Activated CD4-positive, alpha-beta T cell treated with anti-CD3 and anti-CD28 coated beads, Interleukin-10, Interleukin-2, amounts not matched to agents 100 ng/mL and 50 ng/mL, durations not matched to agents 16 hours and 8 hours (primary cell): ENCODE data around the gene PARP3.
"Not testable (repeated sequence)": the region's sequence is repeated elsewhere in the genome, so short reads cannot be mapped to it uniquely, and the experiment has no call there.

Experiments used
- DNase-seq: peaks from one replicate; pipeline ENCODE4 v3.0.0-alpha.2; 2020

Gene PARP3

GRCh38 chr3:51988286-51989146 is 46.4 kb downstream of the PARP3 start:
- no peak for DNase-seq

GRCh38 chr3:51990501-51990971 is 48.4 kb downstream of the PARP3 start:
- DNase-seq, result not testable (repeated sequence)

DNA sequence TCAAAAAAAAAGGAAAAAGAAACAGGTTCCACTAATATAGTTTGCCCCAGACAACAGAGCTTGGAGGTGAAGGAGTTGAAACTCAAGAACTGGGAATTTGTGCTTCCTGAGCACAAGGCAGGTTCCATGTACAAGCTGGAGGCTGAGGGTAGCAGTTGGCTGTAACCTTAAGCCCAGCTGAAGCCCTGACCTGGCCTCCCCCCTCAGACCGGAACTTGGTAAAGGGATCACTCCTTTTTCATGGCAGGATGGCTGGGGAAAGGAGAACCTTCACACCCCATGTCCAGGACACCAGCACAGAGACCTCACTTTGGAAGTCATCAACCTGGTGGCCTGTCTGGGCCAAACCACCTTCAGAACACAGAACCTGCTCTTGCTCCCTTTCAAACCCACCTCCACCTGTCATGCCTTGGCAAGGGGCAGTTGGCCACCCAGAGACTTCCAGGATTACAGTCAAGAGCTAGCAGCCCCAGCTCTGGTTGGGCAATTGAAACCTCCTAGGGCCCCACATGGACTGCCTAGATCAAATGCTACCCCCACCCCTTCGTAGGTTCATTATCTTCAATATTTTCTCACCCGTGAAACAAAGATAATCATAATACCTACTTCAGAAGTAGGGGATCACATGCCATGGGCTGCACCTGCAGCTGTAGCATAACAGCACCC is 50.0 kb downstream of the PARP3 start:
- no peak for DNase-seq

DNA sequence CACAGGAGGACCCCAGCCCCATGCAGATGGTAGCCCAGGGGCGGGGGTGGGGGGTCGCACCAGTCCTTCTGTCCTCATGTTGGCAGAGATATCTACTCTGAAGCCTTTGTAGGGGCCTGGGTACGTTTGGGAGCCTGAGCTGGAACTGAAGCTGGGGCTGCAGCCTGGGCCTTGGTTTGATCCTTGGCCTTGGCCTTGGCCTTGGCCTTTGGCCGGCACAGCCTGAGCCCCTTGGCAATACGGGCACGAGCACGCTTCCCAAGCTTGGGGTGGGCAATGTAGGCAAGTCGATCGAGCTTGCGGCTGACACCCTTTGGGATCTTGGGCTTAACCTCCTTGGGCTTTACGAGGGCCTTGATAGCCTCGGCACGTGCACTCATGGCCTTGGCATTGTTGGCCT is 51.5 kb downstream of the PARP3 start:
- DNase-seq, result not testable (repeated sequence)

GRCh38 chr3:51994530-51994929 is 52.4 kb downstream of the PARP3 start:
- DNase-seq, result no peak

GRCh38 chr3:51995346-51996163 is 53.4 kb downstream of the PARP3 start, which contains the start of gene RPL29:
TSS of gene RPL29 (minus strand) at chr3:51995895. CDS start at chr3:51995461, 434 bp downstream.
- DNase-seq, result peak; percentile 96

DNA sequence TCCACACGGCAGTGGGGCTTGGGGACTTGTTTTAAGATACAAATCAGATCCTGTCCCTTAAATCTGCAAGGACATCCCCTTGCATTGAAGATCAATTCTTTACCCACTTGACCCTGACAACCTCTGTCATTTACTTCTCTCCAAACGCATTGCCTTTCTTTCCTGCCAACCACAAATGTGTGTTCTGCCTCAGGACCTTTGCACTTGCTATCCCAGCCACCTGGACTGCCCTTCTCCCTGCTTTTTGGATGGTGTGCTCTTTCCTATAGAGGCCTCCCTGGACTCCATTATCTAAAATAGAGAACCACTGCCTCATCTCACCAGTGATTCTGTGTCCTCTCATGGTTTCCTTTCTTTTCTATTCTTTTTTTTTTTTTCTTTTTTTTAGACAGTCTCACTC is 55.0 kb downstream of the PARP3 start:
- DNase-seq, result no peak

DNA sequence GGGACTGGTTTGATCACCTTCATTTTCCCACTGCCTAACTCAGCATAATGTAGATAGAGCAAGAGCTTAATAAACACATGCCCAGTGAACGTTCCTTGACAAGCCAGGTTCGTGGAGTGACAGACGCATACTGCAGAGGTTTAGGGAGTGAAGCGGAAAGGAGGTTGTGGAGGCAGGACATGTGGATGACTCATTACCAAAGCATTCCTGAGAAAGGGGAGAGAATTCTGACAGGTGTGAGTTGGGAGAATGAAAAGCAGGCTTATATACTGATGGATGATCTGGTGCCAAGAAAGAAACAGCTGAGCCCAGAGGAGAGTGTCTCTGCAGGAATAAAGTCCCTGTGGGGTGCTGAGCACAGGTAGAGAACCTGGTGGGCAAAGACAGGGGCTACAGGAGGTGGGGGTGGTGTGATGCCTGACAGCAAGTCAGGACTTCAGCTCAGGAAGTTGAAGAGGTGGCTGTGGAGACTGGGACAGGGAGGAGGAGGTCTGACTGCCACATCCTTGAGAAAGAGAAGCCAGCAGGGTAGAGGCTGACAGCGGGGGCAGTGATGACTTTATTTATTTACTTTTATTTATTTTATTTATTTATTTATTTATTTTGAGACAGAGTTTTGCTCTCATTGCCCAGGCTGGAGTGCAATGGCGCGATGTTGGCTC is 55.9 kb downstream of the PARP3 start:
- DNase-seq, result no peak
